22Rv1 (cell line): ENCODE data around the gene SAT1.

Experiments used
- H3K27ac ChIP-seq: fragments of 450-650 bp; 2 replicates; pipeline ENCODE4 v1.5.1; 2017
- CTCF ChIP-seq: fragments of 450-650 bp; IDR thresholded peaks from 2 replicates; pipeline ENCODE4 v1.5.1; 2017; ENCODE audit warnings: mild to moderate bottlenecking
- ZFX ChIP-seq: fragments of 450-650 bp; IDR thresholded peaks from 2 replicates; pipeline ENCODE4 v1.6.1; 2017; ENCODE audit warnings: antibody characterized with exemption, borderline replicate concordance

SAT1 gene

GRCh38 chrX:23799469-23800065 lies 16.6 kb downstream of the SAT1 start:
- no peak for TF ChIP-seq ZFX
- TF ChIP-seq CTCF, result no peak

GRCh38 chrX:23802431-23802830 lies 19.5 kb downstream of the SAT1 start:
- no peak overlapping the region for H3K27ac ChIP-seq
- TF ChIP-seq ZFX, result no peak
- no peak for TF ChIP-seq CTCF

More at GRCh38 chrX:23799469-23800065, 16.6 kb downstream of the SAT1 start:
- H3K27ac ChIP-seq, result no peak overlapping the region

GRCh38 chrX:23803931-23804381 lies 21.0 kb downstream of the SAT1 start:
- no peak overlapping the region for H3K27ac ChIP-seq
- TF ChIP-seq ZFX (no peak), CTCF (no peak)

GRCh38 chrX:23804578-23804977 lies 21.6 kb downstream of the SAT1 start:
- H3K27ac ChIP-seq, result no peak overlapping the region
- TF ChIP-seq CTCF (no peak), ZFX (no peak)

- TF ChIP-seq CTCF, result no peak
- TF ChIP-seq ZFX, result no peak
- no peak overlapping the region for H3K27ac ChIP-seq
These were observed 22.4 kb downstream of the SAT1 start for GRCh38 chrX:23805389-23805788.

GRCh38 chrX:23810279-23810678 lies 27.3 kb downstream of the SAT1 start:
- H3K27ac ChIP-seq, result no peak overlapping the region
- TF ChIP-seq CTCF (no peak), ZFX (no peak)

GRCh38 chrX:23811108-23811651 lies 28.2 kb downstream of the SAT1 start:
- H3K27ac ChIP-seq, result no peak overlapping the region

More at GRCh38 chrX:23811108-23811651, 28.2 kb downstream of the SAT1 start:
- TF ChIP-seq CTCF (no peak), ZFX (no peak)
